PC-9 (cell line): Measurements from ENCODE around the gene FIGNL2. TPM values are rescaled to one million over a fixed set of nuclear protein-coding genes. Genes with fewer than 3 reads are reported as not detected.

Source experiments
- BruUV-seq: library from RNA; stranded (reverse); fragments of 400-500 nt; replicated peaks from 2 replicates; lab custom pipeline; 2021; lab: Mats Ljungman, UMichigan
- CTCF ChIA-PET: fragments of 300-600 bp; sonication (Branson Sonifier 250); formaldehyde crosslinking; loops from one replicate; lab custom pipeline; 2022; ENCODE audit warnings: antibody characterized with exemption; lab: Charles Lee
- POLR2A ChIA-PET: fragments of 300-600 bp; sonication (Branson Sonifier 250); formaldehyde crosslinking; loops from one replicate; lab custom pipeline; 2022; ENCODE audit warnings: antibody characterized with exemption; ENCODE audit not compliant: unreplicated experiment; lab: Charles Lee
- DNase-seq, 2 experiments: peaks; one replicate each; pipeline versions ENCODE4 v3.0.0 to v3.0.0-alpha.2; 2015 to 2022; ENCODE audit warnings: mixed read lengths in 1 of 2
- H2AFZ ChIP-seq: fragments of 200-600 bp; sonication (generic); 2 replicates; pipeline ENCODE4 v1.8.1; 2017; ENCODE audit warnings: antibody characterized with exemption
- H3F3A ChIP-seq: fragments of 200-600 bp; sonication (generic); 2 replicates; pipeline ENCODE4 v1.8.1; 2017; ENCODE audit warnings: antibody characterized with exemption, mild to moderate bottlenecking, low read depth; ENCODE audit not compliant: insufficient read depth
- H3K27ac ChIP-seq: fragments of 200-600 bp; sonication (generic); 2 replicates; pipeline ENCODE4 v1.6.1; 2016; ENCODE audit warnings: mixed run types
- H3K27me3 ChIP-seq: fragments of 200-600 bp; sonication (generic); 2 replicates; pipeline ENCODE4 v1.6.1; 2016; ENCODE audit warnings: low read depth, mixed run types; ENCODE audit not compliant: insufficient read depth
- H3K36me3 ChIP-seq: fragments of 200-600 bp; sonication (generic); 2 replicates; pipeline ENCODE4 v1.6.1; 2016; ENCODE audit warnings: low read depth, mixed run types
- H3K4me1 ChIP-seq: fragments of 200-600 bp; sonication (generic); replicated peaks from 2 replicates; pipeline ENCODE4 v1.6.1; 2016; ENCODE audit warnings: mixed run types; ENCODE audit not compliant: insufficient read depth
- H3K4me2 ChIP-seq: fragments of 200-600 bp; sonication (generic); 2 replicates; pipeline ENCODE4 v1.6.1; 2017; ENCODE audit warnings: mixed run types
- H3K4me3 ChIP-seq: fragments of 200-600 bp; sonication (generic); 2 replicates; pipeline ENCODE4 v1.6.1; 2016; ENCODE audit warnings: mixed run types
- H3K79me2 ChIP-seq: fragments of 200-600 bp; sonication (generic); 2 replicates; pipeline ENCODE4 v1.6.1; 2017; ENCODE audit warnings: low read depth, mixed run types
- H3K9me2 ChIP-seq: fragments of 200-600 bp; sonication (generic); 2 replicates; pipeline ENCODE4 v1.8.1; 2017; ENCODE audit warnings: mild to moderate bottlenecking; ENCODE audit not compliant: insufficient read depth
- H3K9me3 ChIP-seq: fragments of 200-600 bp; sonication (generic); 2 replicates; pipeline ENCODE4 v1.8.1; 2016; ENCODE audit warnings: low read depth; ENCODE audit not compliant: insufficient read depth
- H4K20me1 ChIP-seq: fragments of 200-600 bp; sonication (generic); 2 replicates; pipeline ENCODE4 v1.8.1; 2017; ENCODE audit not compliant: insufficient read depth
- EZH2 ChIP-seq: fragments of 200-600 bp; sonication (generic); IDR thresholded peaks from 2 replicates; pipeline ENCODE4 v1.8.0; 2017; ENCODE audit warnings: antibody characterized with exemption, low read depth
- intact Hi-C: fragments of 100-400 bp; cut with micrococcal nuclease; formaldehyde crosslinking; loops from one replicate; pipeline ENCODE4 v1.10.0; 2022; ENCODE audit not compliant: unreplicated experiment
- total RNA-seq: library from RNA; stranded (reverse); gene quantifications from 2 replicates; pipeline ENCODE4 v1.2.3, GENCODE V29; 2021
- TF ChIP-seq, protein P1 (sequence below): fragments of 200-600 bp; sonication (generic); conservative IDR thresholded peaks from 2 replicates; pipeline ENCODE4 v1.6.1; 2017; ENCODE audit warnings: mixed run types, antibody characterized with exemption, mild to moderate bottlenecking, moderate library complexity

FIGNL2 gene
- total RNA-seq, 1 experiment from 2014 or later, result not detected

DNA sequence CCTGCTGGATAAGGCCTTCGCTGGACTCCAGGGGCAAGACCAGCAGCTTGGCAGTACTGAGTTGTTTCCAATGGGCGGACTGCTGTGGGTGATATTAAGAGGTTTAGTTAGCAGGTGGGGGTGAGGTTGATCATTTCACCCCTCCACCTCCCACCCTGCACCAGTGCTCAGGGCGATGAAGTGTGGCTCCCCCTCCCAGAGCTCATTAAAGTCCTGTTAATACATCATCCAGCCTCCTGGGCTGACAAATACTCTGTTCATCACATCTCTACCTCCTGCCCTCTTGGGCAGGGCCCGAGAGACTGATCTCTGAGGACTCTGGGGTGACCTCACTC is 2.4 kb upstream of the FIGNL2 start:
- CTCF ChIA-PET, result no interaction called here
- H3K4me3 ChIP-seq, result no peak overlapping the region

DNA sequence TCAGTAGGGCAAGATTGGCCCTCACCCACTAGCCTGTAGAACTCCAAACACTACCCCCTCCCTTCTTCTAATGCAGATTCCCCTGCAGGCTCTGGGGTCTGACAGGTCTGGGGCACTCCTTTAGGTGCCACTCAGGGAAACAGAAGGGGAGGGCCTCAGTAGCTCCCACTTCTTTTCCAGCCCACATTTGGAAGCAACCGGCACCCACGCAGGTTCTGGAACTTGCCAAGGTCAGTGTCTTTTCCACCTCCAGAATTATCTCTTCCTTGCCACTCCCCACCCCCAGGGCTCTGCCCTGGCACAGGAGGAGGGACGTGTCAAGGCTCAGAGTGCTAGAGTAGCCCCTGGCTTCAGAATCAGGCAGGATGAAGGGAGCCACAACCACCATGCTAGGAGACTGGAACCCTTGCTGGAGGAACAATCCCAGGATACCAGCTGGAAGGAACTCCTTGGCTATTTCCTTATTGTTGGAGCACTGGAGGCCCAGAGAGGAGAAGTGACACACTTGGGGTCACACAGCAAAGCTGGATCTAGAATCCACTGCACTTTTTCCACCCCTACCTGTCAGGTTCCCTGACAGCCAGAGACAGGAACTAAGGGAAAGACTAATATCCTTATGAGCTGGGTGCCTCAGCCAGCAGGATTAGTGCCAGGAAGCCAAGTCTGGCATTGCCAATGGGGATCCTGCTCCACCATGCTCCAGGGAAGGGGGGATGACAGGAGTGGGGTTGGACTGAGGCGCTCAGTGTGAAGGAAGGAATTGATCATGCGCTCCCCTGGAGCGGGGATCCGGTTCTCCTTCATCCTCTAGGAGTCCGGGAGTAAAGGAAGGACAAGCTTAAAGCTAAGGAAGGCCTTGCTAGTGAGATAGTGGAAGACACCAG is 1.8 kb upstream of the FIGNL2 start:
- POLR2A ChIA-PET, result no interaction called here
- TF ChIP-seq, protein P1, sequence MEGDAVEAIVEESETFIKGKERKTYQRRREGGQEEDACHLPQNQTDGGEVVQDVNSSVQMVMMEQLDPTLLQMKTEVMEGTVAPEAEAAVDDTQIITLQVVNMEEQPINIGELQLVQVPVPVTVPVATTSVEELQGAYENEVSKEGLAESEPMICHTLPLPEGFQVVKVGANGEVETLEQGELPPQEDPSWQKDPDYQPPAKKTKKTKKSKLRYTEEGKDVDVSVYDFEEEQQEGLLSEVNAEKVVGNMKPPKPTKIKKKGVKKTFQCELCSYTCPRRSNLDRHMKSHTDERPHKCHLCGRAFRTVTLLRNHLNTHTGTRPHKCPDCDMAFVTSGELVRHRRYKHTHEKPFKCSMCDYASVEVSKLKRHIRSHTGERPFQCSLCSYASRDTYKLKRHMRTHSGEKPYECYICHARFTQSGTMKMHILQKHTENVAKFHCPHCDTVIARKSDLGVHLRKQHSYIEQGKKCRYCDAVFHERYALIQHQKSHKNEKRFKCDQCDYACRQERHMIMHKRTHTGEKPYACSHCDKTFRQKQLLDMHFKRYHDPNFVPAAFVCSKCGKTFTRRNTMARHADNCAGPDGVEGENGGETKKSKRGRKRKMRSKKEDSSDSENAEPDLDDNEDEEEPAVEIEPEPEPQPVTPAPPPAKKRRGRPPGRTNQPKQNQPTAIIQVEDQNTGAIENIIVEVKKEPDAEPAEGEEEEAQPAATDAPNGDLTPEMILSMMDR, result no peak
- no peak for TF ChIP-seq EZH2

More for the DNA sequence above, 2.4 kb upstream of the FIGNL2 start:
- no peak for DNase-seq
- H3K4me1 ChIP-seq, result no peaks in the 10 kb centered on the region
- intact Hi-C loops, result no loop called here
- no peak overlapping the region for H3K27ac ChIP-seq
- H3F3A ChIP-seq, result no peaks in the 10 kb centered on the region
- H2AFZ ChIP-seq, result no peak overlapping the region
- H3K9me2 ChIP-seq, result no peaks in the 10 kb centered on the region
- POLR2A ChIA-PET, result no interaction called here
- no peak for TF ChIP-seq EZH2
- TF ChIP-seq, protein P1, result no peak
- H3K4me2 ChIP-seq, result no peak overlapping the region
- no peaks in the 10 kb centered on the region for H3K79me2 ChIP-seq
- no peaks in the 10 kb centered on the region for H4K20me1 ChIP-seq
- H3K9me3 ChIP-seq, result no peaks in the 10 kb centered on the region
- peaks cover 74% of the 10 kb centered on the region for H3K27me3 ChIP-seq
- H3K36me3 ChIP-seq, result no peaks in the 10 kb centered on the region
- BruUV-seq, result no TSS peak

DNA sequence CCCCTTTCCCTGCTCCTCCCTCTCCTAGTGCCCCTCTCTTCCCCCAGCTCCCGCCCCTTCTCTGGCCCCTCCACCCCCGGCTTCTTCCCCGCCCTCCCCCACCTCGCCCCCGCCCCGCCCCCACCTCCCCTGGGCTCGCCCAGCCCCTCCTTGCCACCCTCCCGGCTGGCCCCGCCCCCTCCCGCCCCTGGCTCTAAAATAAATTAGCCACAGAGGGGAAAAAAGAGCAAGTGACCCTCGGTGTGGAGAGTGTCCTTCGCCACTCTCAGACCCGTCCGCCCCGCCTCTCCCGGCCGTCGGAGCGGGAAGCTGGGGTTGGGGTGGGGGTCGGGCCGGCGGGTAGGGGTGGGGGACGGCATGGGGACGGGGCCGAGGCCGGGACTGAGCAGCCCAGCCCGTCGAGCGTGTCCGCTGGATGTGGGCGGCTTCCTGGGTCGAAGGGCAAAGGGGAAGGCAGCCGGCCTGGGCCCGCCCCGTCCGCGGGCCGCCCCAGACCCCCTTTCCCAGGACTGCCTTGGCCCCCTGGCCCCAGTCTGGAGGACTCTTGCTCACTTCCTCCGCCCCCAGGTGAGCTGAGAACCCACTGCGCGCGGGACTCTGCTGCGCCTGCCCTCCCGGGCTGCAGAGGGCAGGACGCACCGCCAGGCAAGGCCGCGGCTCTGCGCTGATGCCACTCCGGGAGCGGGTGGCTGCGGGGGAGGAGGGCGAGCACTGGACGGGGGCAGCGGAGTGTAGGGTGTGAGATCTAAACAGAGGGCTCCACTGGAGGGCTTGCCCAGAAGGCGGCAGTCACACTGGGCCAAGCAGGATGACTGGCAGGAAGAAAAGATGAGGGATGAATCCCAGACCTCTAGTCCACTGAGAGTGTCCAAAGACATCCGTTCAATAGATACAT is 570 bp upstream of the FIGNL2 start:
- H4K20me1 ChIP-seq, result no peaks in the 10 kb centered on the region
- no peak overlapping the region for H3K4me2 ChIP-seq
- TF ChIP-seq, protein P1, result no peak
- TF ChIP-seq EZH2, result no peak
- no peak overlapping the region for H3K27ac ChIP-seq
- H3K79me2 ChIP-seq, result no peaks in the 10 kb centered on the region
- H3K36me3 ChIP-seq, result no peaks in the 10 kb centered on the region
- ChIA-PET CTCF (no interaction called here), POLR2A (no interaction called here)
- H3K4me3 ChIP-seq, result no peak overlapping the region
- no peaks in the 10 kb centered on the region for H3F3A ChIP-seq
- no peak for DNase-seq
- intact Hi-C loops, result no loop called here
- no TSS peak for BruUV-seq
- no peaks in the 10 kb centered on the region for H3K9me3 ChIP-seq
- H3K9me2 ChIP-seq, result no peaks in the 10 kb centered on the region
- H3K4me1 ChIP-seq, result no peaks in the 10 kb centered on the region
- no peak overlapping the region for H2AFZ ChIP-seq
- peaks cover 77% of the 10 kb centered on the region for H3K27me3 ChIP-seq

More for the DNA sequence above, 1.8 kb upstream of the FIGNL2 start:
- Histone ChIP-seq H3K9me3 (no peaks in the 10 kb centered on the region), H3K27me3 (peaks cover 74% of the 10 kb centered on the region), H3K79me2 (no peaks in the 10 kb centered on the region), H3K27ac (no peak overlapping the region), H3K9me2 (no peaks in the 10 kb centered on the region), H4K20me1 (no peaks in the 10 kb centered on the region), H3K4me1 (no peaks in the 10 kb centered on the region), H3F3A (no peaks in the 10 kb centered on the region), H2AFZ (no peak overlapping the region), H3K4me3 (no peak overlapping the region), H3K4me2 (no peak overlapping the region), H3K36me3 (no peaks in the 10 kb centered on the region)
- DNase-seq, result no peak
- BruUV-seq, result no TSS peak
- CTCF ChIA-PET, result no interaction called here
- intact Hi-C loops, result no loop called here
